Smooth muscle cell of trachea (primary cell): Measurements from ENCODE around the gene TMEM254. TPM values are rescaled to one million over a fixed set of nuclear protein-coding genes. Genes with fewer than 3 reads are reported as not detected.

Experiments
- total RNA-seq: library from RNA; depleted of rRNA; stranded (reverse); fragments of >200 nt; gene quantifications from 2 replicates; pipeline ENCODE4 v1.2.1, GENCODE V29; 2014

The TMEM254 gene
- total RNA-seq, result 6.4 and 10.8 TPM in 2 replicates

GRCh38 chr10:80078448-80079311 is at the start of gene TMEM254:
Gene TMEM254 (plus strand): TSS chr10:80078665. CDS start chr10:80078700, 35 bp downstream.

GRCh38 chr10:80132299-80133139 is 54.1 kb downstream of the TMEM254 start, which contains the start of gene PLAC9:
Gene PLAC9 (plus strand): TSS chr10:80132730. CDS start chr10:80132763, 33 bp downstream.

Other genes with a start within 250 kb of the TMEM254 start
- not detected in 2 replicates for gene SFTPD, start 129.6 kb upstream of the TMEM254 start, total RNA-seq
- 15.5 and 28.7 TPM in 2 replicates for gene PLAC9, start 54.1 kb downstream of the TMEM254 start, total RNA-seq
- gene ANXA11, start 126.9 kb downstream of the TMEM254 start, total RNA-seq, result 183 and 240 TPM in 2 replicates
- gene MAT1A, start 211.0 kb downstream of the TMEM254 start, total RNA-seq, result under 0.01 TPM in 1 of 2 replicates, not detected in the other